ENCODE data around the gene PPFIA4.
A peak's percentile ranks its signal among the peaks of the same experiment; 100 is the strongest.

Gene PPFIA4

DNA sequence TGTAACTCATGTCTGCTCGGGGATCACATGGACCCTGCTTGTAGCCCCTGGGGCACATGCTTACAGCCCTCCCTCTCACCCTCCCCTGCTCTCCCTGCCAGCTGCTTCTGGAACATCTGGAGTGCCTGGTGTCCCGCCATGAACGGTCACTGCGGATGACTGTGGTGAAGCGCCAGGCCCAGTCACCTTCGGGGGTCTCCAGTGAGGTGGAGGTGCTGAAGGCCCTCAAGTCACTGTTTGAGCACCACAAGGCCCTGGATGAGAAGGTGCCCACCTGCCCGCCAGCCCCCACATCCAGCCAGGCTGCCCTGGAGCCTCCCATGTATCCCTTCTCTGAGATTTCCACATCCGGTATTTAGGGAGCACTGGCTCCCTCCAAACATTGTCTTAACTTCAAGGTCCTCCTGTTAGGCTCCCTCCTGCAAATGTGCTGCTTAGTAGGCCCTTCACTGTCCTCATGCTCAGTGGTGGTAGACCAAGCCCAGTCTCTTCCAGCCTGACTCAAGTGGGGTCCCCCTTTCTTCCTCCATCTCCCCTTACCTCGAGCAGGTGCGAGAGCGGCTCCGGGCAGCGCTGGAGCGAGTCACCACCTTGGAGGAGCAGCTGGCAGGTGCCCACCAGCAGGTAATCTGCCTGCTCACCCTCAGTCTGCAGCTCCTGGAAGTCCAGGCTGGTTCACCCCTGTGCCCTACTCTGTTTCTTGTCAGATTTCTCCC lies 17.7 kb downstream of the PPFIA4 start:
- no peak overlapping the region for H2BK15ac ChIP-seq (ENCODE audit: low read length)
- no peak overlapping the region for H3K27ac ChIP-seq (replicated peaks; ENCODE audit: low read length)
- H3K9me3 ChIP-seq (replicated peaks in 1 of 2; ENCODE audit: control insufficient read depth in 2 of 2, insufficient read depth in 1 of 2, low read depth in 1 of 2, low read length in 2 of 2): no peaks in the 10 kb centered on the region
- no peak overlapping the region for H3K14ac ChIP-seq (ENCODE audit: low read length)
- H2BK12ac ChIP-seq (ENCODE audit: low read length): no peak overlapping the region
- whole genome bisulfite sequencing, 2 donors (ENCODE audit: extremely low coverage in 2 of 2, insufficient read length in 2 of 2, insufficient replicate concordance in 1 of 2): no CpG with 5 or more reads among the region's 14 CpGs
- no peak overlapping the region for H3K4me3 ChIP-seq (ENCODE audit: low read length in 2 of 2)
- peaks cover 0 to 51% (median 0%) of the 10 kb centered on the region in 3 experiments for H3K27me3 ChIP-seq (ENCODE audit: control insufficient read depth in 3 of 3, insufficient read depth in 3 of 3, low read depth in 1 of 3, low read length in 3 of 3)
- no peak overlapping the region for H3K9ac ChIP-seq (ENCODE audit: low read depth, low read length, poor library complexity)
- DNase-seq (ENCODE audit: low spot score): no peak
- peaks cover 0 to 2% of the 10 kb centered on the region in 2 donors for H3K4me1 ChIP-seq (ENCODE audit: control insufficient read depth in 2 of 2, insufficient read depth in 1 of 2, low read depth in 1 of 2, low read length in 2 of 2)
- H3K4ac ChIP-seq (ENCODE audit: low read length): no peak overlapping the region
- H3K79me1 ChIP-seq (ENCODE audit: low read depth, low read length): no peaks in the 10 kb centered on the region
- no peak overlapping the region for H3K18ac ChIP-seq (ENCODE audit: low read length)
- no peak overlapping the region for H3K4me2 ChIP-seq (ENCODE audit: insufficient read depth, low read length, poor library complexity, severe bottlenecking)
- no peak overlapping the region for H3K23ac ChIP-seq (ENCODE audit: low read depth, low read length, poor library complexity)
- H2BK5ac ChIP-seq (ENCODE audit: low read length): peak overlapping the region; percentile 34
- H3K36me3 ChIP-seq (replicated peaks in 1 of 2; ENCODE audit: control insufficient read depth in 2 of 2, insufficient read depth in 2 of 2, low read length in 2 of 2): no peaks in the 10 kb centered on the region
- no peak overlapping the region for H4K91ac ChIP-seq (ENCODE audit: low read depth, low read length, poor library complexity)
- no peak overlapping the region for H2BK120ac ChIP-seq (ENCODE audit: low read depth, low read length)
- no peak overlapping the region for H2AK5ac ChIP-seq (ENCODE audit: low read depth, low read length)
- H2AFZ ChIP-seq (ENCODE audit: low read length): no peak overlapping the region
- H4K8ac ChIP-seq (ENCODE audit: low read depth, low read length): no peak overlapping the region

DNA sequence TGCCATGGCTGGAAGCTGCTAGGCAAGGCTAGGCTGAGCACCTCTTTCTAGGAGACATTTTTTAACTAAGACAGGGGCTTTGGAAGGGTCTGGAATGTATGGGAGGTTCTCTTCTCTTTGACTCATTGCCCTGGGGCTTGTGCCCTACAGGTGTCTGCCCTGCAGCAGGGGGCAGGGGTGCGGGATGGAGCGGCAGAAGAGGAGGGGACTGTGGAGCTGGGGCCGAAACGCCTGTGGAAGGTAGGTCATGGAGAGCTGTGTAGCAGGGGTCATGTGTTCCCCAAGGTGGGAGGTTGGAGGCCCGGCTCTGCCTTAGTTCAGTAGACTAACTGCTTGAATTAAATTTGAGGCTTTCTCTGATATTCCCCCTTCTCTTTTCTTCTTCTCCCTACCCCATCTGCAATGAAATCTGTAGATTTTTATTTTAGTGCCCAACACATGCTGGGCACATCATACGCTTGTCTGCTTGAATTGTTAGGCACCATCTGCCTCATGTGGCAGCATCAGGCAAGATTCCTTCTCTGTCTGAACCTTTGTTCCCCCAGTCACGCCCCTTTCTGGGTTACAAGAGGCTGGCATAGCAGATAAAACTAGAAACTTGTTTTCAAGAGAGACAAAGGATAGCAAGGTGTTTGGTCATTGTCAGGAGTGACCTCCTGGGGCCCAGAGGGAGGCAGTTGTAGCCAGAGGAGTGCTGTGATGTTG lies 18.4 kb downstream of the PPFIA4 start:
- Histone ChIP-seq H4K91ac (ENCODE audit: low read depth, low read length, poor library complexity) (no peak overlapping the region), H3K4me1 (ENCODE audit: control insufficient read depth in 2 of 2, insufficient read depth in 1 of 2, low read depth in 1 of 2, low read length in 2 of 2) (peaks cover 0 to 4% of the 10 kb centered on the region in 2 donors), H3K23ac (ENCODE audit: low read depth, low read length, poor library complexity) (no peak overlapping the region), H2AFZ (ENCODE audit: low read length) (no peak overlapping the region), H3K36me3 (replicated peaks in 1 of 2; ENCODE audit: control insufficient read depth in 2 of 2, insufficient read depth in 2 of 2, low read length in 2 of 2) (no peaks in the 10 kb centered on the region), H2AK5ac (ENCODE audit: low read depth, low read length) (no peak overlapping the region), H3K27me3 (ENCODE audit: control insufficient read depth in 3 of 3, insufficient read depth in 3 of 3, low read depth in 1 of 3, low read length in 3 of 3) (peaks cover 0 to 55% (median 0%) of the 10 kb centered on the region in 3 experiments), H3K4me2 (ENCODE audit: insufficient read depth, low read length, poor library complexity, severe bottlenecking) (no peak overlapping the region), H2BK5ac (ENCODE audit: low read length) (no peak overlapping the region), H3K9me3 (replicated peaks in 1 of 2; ENCODE audit: control insufficient read depth in 2 of 2, insufficient read depth in 1 of 2, low read depth in 1 of 2, low read length in 2 of 2) (no peaks in the 10 kb centered on the region), H2BK15ac (ENCODE audit: low read length) (no peak overlapping the region), H3K4me3 (ENCODE audit: low read length in 2 of 2) (no peak overlapping the region), H3K79me1 (ENCODE audit: low read depth, low read length) (no peaks in the 10 kb centered on the region), H2BK120ac (ENCODE audit: low read depth, low read length) (no peak overlapping the region), H3K27ac (replicated peaks; ENCODE audit: low read length) (no peak overlapping the region), H2BK12ac (ENCODE audit: low read length) (no peak overlapping the region), H3K9ac (ENCODE audit: low read depth, low read length, poor library complexity) (no peak overlapping the region), H3K4ac (ENCODE audit: low read length) (no peak overlapping the region), H3K18ac (ENCODE audit: low read length) (no peak overlapping the region), H3K14ac (ENCODE audit: low read length) (no peak overlapping the region), H4K8ac (ENCODE audit: low read depth, low read length) (no peak overlapping the region)
- DNase-seq (ENCODE audit: low spot score): no peak
- WGBS, 2 donors (ENCODE audit: extremely low coverage in 2 of 2, insufficient read length in 2 of 2, insufficient replicate concordance in 1 of 2): no CpG with 5 or more reads among the region's 7 CpGs

DNA sequence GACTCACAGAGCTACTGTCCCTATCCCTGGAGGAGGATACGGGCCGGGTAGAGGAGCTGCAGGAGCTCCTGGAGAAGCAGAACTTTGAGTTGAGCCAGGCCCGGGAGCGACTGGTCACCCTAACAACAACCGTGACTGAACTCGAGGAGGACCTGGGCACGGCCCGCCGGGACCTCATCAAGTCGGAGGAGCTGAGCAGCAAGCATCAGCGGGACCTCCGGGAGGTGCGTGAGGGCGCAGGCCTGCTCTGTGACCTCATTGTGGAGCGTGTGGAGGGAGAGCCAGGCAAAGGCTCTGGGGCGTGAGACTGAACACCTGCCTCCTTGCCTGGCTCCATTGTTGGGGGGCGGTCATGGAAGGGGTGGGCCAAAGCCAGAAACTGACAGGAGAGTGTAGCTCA lies 19.0 kb downstream of the PPFIA4 start:
- no peak overlapping the region for H2AFZ ChIP-seq (ENCODE audit: low read length)
- no peak overlapping the region for H2BK15ac ChIP-seq (ENCODE audit: low read length)
- H3K18ac ChIP-seq (ENCODE audit: low read length): no peak overlapping the region
- H3K9ac ChIP-seq (ENCODE audit: low read depth, low read length, poor library complexity): no peak overlapping the region
- H3K27ac ChIP-seq (replicated peaks; ENCODE audit: low read length): no peak overlapping the region
- no peak for DNase-seq (ENCODE audit: low spot score)
- H3K14ac ChIP-seq (ENCODE audit: low read length): no peak overlapping the region
- no peak overlapping the region for H3K4ac ChIP-seq (ENCODE audit: low read length)
- peaks cover 0 to 4% of the 10 kb centered on the region in 2 donors for H3K4me1 ChIP-seq (ENCODE audit: control insufficient read depth in 2 of 2, insufficient read depth in 1 of 2, low read depth in 1 of 2, low read length in 2 of 2)
- no peak overlapping the region for H2AK5ac ChIP-seq (ENCODE audit: low read depth, low read length)
- H4K8ac ChIP-seq (ENCODE audit: low read depth, low read length): no peak overlapping the region
- H3K27me3 ChIP-seq (ENCODE audit: control insufficient read depth in 3 of 3, insufficient read depth in 3 of 3, low read depth in 1 of 3, low read length in 3 of 3): peaks cover 0 to 60% (median 0%) of the 10 kb centered on the region in 3 experiments
- no peak overlapping the region for H2BK5ac ChIP-seq (ENCODE audit: low read length)
- no peak overlapping the region for H2BK12ac ChIP-seq (ENCODE audit: low read length)
- no peak overlapping the region for H3K23ac ChIP-seq (ENCODE audit: low read depth, low read length, poor library complexity)
- H4K91ac ChIP-seq (ENCODE audit: low read depth, low read length, poor library complexity): no peak overlapping the region
- no peaks in the 10 kb centered on the region for H3K79me1 ChIP-seq (ENCODE audit: low read depth, low read length)
- no peaks in the 10 kb centered on the region for H3K9me3 ChIP-seq (replicated peaks in 1 of 2; ENCODE audit: control insufficient read depth in 2 of 2, insufficient read depth in 1 of 2, low read depth in 1 of 2, low read length in 2 of 2)
- H3K4me3 ChIP-seq (ENCODE audit: low read length in 2 of 2): no peak overlapping the region
- H3K4me2 ChIP-seq (ENCODE audit: insufficient read depth, low read length, poor library complexity, severe bottlenecking): no peak overlapping the region
- no peaks in the 10 kb centered on the region for H3K36me3 ChIP-seq (replicated peaks in 1 of 2; ENCODE audit: control insufficient read depth in 2 of 2, insufficient read depth in 2 of 2, low read length in 2 of 2)
- no CpG with 5 or more reads among the region's 17 CpGs for WGBS, 2 donors (ENCODE audit: extremely low coverage in 2 of 2, insufficient read length in 2 of 2, insufficient replicate concordance in 1 of 2)
- H2BK120ac ChIP-seq (ENCODE audit: low read depth, low read length): no peak overlapping the region

DNA sequence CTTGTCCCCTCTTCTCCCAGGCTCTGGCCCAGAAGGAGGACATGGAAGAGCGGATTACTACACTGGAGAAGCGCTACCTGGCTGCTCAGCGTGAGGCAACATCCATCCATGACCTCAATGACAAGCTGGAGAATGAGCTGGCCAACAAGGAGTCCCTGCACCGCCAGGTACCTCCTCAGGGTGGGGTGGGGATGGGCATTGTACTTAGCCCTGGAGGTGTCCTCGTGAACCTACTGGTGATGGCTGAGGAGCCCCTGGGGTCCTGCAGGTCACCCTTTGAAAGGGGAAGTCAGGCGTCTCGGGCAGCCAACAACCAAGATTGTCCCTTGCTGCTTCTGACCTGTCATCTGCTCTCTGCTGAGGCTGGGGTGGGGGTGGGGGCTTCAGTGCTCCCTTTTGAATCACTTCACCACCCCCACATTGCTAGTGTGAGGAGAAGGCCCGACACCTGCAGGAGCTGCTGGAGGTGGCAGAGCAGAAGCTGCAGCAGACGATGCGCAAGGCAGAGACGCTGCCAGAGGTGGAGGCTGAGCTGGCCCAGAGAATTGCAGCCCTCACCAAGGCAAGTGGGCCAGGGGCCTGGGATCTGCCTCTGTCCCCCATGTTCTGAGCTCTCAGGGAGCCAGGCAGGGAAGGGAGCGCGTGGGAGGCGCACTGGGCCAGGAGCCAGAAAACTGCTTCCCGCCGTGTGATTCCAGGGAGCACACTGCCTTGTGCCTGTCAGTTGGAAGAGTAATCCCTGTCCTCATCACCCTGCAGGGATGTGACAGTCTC lies 19.7 kb downstream of the PPFIA4 start:
- Histone ChIP-seq H3K27ac (replicated peaks; ENCODE audit: low read length) (no peak overlapping the region), H3K36me3 (replicated peaks in 1 of 2; ENCODE audit: control insufficient read depth in 2 of 2, insufficient read depth in 2 of 2, low read length in 2 of 2) (no peaks in the 10 kb centered on the region), H2BK120ac (ENCODE audit: low read depth, low read length) (no peak overlapping the region), H3K4me2 (ENCODE audit: insufficient read depth, low read length, poor library complexity, severe bottlenecking) (no peak overlapping the region), H3K14ac (ENCODE audit: low read length) (no peak overlapping the region), H3K9me3 (replicated peaks in 1 of 2; ENCODE audit: control insufficient read depth in 2 of 2, insufficient read depth in 1 of 2, low read depth in 1 of 2, low read length in 2 of 2) (no peaks in the 10 kb centered on the region), H2BK12ac (ENCODE audit: low read length) (no peak overlapping the region), H2AFZ (ENCODE audit: low read length) (no peak overlapping the region), H3K4me3 (ENCODE audit: low read length in 2 of 2) (no peak overlapping the region), H3K9ac (ENCODE audit: low read depth, low read length, poor library complexity) (no peak overlapping the region), H3K27me3 (ENCODE audit: control insufficient read depth in 3 of 3, insufficient read depth in 3 of 3, low read depth in 1 of 3, low read length in 3 of 3) (peaks cover 0 to 60% (median 0%) of the 10 kb centered on the region in 3 experiments), H3K4ac (ENCODE audit: low read length) (no peak overlapping the region), H4K91ac (ENCODE audit: low read depth, low read length, poor library complexity) (no peak overlapping the region), H2BK5ac (ENCODE audit: low read length) (no peak overlapping the region), H3K79me1 (ENCODE audit: low read depth, low read length) (no peaks in the 10 kb centered on the region), H2AK5ac (ENCODE audit: low read depth, low read length) (no peak overlapping the region), H3K4me1 (ENCODE audit: control insufficient read depth in 2 of 2, insufficient read depth in 1 of 2, low read depth in 1 of 2, low read length in 2 of 2) (peaks cover 0 to 4% of the 10 kb centered on the region in 2 donors), H3K18ac (ENCODE audit: low read length) (peak overlapping the region; percentile 15), H2BK15ac (ENCODE audit: low read length) (no peak overlapping the region), H4K8ac (ENCODE audit: low read depth, low read length) (no peak overlapping the region), H3K23ac (ENCODE audit: low read depth, low read length, poor library complexity) (peak overlapping the region; percentile 27)
- no peak for DNase-seq (ENCODE audit: low spot score)
- WGBS, 2 donors (ENCODE audit: extremely low coverage in 2 of 2, insufficient read length in 2 of 2, insufficient replicate concordance in 1 of 2): no CpG with 5 or more reads among the region's 16 CpGs

Data from neuronal stem cell (in vitro differentiated cells).